Activated T-cell treated with anti-CD3 and anti-CD28 coated beads, Interleukin-2, amount 50 U/mL, for 24 hours (primary cell): Measurements from ENCODE around the gene POLR3H.
A peak's percentile ranks its signal among the peaks of the same experiment; 100 is the strongest.
"Not testable (repeated sequence)": the region's sequence is repeated elsewhere in the genome, so short reads cannot be mapped to it uniquely, and the experiment has no call there.

Source experiments
- DNase-seq: peaks from one replicate; pipeline ENCODE4 v3.0.0-alpha.2; 2020
- H3K27ac Mint-ChIP-seq: 2 replicates; pipeline ENCODE4 v1.8.0; 2020; ENCODE audit warnings: mild to moderate bottlenecking, mixed read lengths
- H3K27me3 Mint-ChIP-seq: 2 replicates; pipeline ENCODE4 v1.8.0; 2020; ENCODE audit warnings: mixed read lengths
- H3K36me3 Mint-ChIP-seq: 2 replicates; pipeline ENCODE4 v1.8.0; 2020; ENCODE audit warnings: low read depth, mixed read lengths
- H3K4me1 Mint-ChIP-seq: 2 replicates; pipeline ENCODE4 v1.8.0; 2020; ENCODE audit warnings: low read depth, mixed read lengths
- H3K4me3 Mint-ChIP-seq: 2 replicates; pipeline ENCODE4 v1.8.0; 2020; ENCODE audit warnings: mild to moderate bottlenecking, moderate library complexity, mixed read lengths
- H3K9me3 Mint-ChIP-seq: 2 replicates; pipeline ENCODE4 v1.8.0; 2020; ENCODE audit warnings: mixed read lengths

The POLR3H gene

DNA sequence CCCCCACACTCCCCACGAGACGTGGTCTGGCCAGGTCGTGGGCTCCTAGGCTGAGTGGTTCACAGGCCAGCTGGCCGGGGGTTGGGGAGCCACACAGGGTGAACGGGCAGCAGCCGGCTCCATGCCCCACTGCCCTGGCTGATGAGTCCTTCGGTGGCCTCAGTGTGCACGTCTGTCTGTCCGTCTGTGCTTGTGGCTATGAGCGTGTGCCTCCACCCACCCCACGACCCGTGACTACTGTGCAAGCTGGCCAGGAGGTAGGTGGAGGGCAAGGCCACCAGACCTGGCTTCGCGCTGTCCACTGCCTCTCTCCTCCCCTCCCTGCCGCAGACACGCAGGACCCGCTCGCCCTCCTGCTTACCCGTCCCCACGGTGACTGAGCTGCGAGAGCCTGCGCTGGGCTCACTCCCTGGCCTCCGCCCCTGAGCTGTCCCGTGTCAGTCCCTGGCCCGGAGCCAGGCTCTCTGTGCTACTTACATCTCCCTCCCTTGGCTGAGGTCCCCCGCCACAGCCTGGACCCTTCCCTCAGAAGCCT lies 30.6 kb upstream of the POLR3H start:
- no peak for DNase-seq
- peaks cover 32% of the 10 kb centered on the region for H3K36me3 Mint-ChIP-seq
- H3K4me3 Mint-ChIP-seq, result no peak overlapping the region
- H3K27me3 Mint-ChIP-seq, result no peaks in the 10 kb centered on the region
- H3K9me3 Mint-ChIP-seq, result no peaks in the 10 kb centered on the region
- no peaks in the 10 kb centered on the region for H3K4me1 Mint-ChIP-seq
- H3K27ac Mint-ChIP-seq, result no peak overlapping the region

DNA sequence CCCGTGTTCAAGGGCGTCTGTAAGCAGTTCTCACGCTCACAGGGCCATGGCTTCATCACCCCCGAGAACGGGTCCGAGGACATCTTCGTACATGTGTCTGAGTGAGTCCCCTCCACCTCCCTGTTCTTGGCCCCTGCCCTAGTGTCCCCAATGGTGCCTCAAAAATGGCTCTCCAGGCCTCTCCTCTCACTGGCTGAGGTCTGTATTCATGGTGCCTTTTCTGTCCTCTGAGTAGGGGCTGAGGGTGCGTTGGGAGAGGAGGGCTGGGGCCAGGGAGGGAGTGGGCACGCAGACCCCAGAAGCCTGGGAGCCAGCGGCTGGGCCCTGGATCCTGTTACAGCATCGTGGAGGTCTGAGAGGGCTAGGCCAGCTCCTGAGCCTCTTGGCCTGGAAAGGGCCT lies 29.4 kb upstream of the POLR3H start:
- no peak overlapping the region for H3K27ac Mint-ChIP-seq
- no peaks in the 10 kb centered on the region for H3K4me1 Mint-ChIP-seq
- H3K27me3 Mint-ChIP-seq, result no peaks in the 10 kb centered on the region
- no peak overlapping the region for H3K4me3 Mint-ChIP-seq
- DNase-seq, result no peak
- peaks cover 26% of the 10 kb centered on the region for H3K36me3 Mint-ChIP-seq
- H3K9me3 Mint-ChIP-seq, result no peaks in the 10 kb centered on the region

DNA sequence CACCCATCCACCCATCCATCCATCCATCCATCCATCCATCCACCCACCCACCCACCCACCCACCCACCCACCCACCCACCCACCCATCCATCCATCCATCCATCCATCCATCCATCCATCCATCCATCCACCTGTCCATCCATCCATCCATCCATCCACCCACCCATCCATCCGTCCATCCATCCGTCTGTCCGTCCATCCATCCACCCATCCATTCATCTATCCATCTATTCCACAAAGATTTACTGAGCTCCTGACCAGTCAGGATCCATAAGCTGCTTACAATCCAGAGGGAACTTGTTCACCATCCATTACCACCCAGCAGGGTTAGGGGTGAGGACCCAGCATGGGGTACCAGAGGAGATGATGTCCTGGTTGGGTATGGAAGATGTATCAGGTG lies 28.0 kb upstream of the POLR3H start:
- not testable (repeated sequence) for H3K4me3 Mint-ChIP-seq, DNase-seq, H3K4me1 Mint-ChIP-seq, H3K9me3 Mint-ChIP-seq, H3K27ac Mint-ChIP-seq, H3K27me3 Mint-ChIP-seq
- H3K36me3 Mint-ChIP-seq, result peaks cover 16% of the 10 kb centered on the region

DNA sequence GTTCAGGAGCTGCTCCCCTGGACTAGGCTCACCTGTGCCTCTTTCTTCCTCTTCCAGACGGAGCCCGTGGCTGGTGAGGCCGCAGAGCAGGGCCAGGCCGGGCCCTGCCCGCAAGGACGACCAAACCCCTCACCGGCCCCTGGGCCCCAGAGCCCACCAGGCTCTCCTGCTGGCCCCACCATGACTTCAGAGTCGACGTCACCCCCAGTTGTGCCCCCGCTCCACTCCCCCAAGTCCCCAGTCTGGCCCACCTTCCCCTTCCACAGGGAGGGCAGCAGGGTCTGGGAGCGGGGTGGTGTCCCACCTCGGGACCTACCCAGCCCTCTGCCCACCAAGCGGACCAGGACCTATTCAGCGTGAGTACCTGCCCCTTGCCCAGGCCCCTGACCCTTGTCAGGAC lies 27.5 kb upstream of the POLR3H start:
- H3K27me3 Mint-ChIP-seq, result no peaks in the 10 kb centered on the region
- H3K36me3 Mint-ChIP-seq, result peaks cover 11% of the 10 kb centered on the region
- H3K4me1 Mint-ChIP-seq, result no peaks in the 10 kb centered on the region
- no peak for DNase-seq
- H3K9me3 Mint-ChIP-seq, result no peaks in the 10 kb centered on the region
- H3K27ac Mint-ChIP-seq, result no peak overlapping the region
- H3K4me3 Mint-ChIP-seq, result no peak overlapping the region

DNA sequence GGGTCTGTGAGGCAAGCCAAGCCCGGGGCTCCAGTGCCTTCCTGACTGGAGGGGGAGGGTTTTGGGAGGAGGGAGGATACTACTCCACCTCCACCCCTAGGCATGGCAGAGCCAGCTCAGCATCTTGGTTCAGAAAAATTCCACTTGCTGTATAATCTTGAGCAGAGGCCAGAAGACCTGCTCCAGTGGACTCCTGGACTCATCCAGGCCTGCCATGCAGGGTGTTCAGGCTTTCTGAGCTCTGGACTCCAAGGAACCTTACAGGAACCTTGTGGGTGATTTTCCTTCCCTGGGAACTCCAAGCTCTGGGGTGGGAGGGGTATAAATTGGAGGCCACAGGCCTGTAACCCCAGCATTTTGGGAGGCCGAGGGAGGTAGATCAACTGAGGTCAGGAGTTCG lies 26.0 kb upstream of the POLR3H start:
- DNase-seq, result no peak
- Mint-ChIP-seq H3K27ac (no peak overlapping the region), H3K4me1 (peaks cover 5% of the 10 kb centered on the region), H3K27me3 (no peaks in the 10 kb centered on the region), H3K9me3 (no peaks in the 10 kb centered on the region), H3K36me3 (no peaks in the 10 kb centered on the region), H3K4me3 (no peak overlapping the region)

DNA sequence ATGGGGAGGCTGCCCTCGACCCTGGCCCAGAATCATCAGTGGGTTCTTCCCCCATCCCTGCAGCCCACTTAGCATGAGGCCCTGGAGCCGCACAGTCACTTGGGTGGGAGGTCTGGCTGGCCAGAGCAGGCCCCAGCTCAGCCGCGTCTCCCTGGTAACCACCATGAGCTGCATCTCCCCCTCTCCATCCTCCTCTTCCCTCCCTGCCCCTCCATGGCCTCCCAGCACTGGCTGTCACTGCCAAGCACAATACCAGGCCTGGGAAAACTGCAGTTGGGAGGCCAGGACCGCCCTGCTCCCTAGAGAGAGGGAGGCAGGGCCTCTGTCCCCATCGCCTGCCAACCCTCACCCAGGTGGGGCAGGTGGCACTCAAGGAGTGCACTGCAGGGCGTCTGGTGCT lies 24.5 kb upstream of the POLR3H start:
- H3K4me1 Mint-ChIP-seq, result peaks cover 5% of the 10 kb centered on the region
- no peaks in the 10 kb centered on the region for H3K36me3 Mint-ChIP-seq
- DNase-seq, result no peak
- no peak overlapping the region for H3K27ac Mint-ChIP-seq
- H3K27me3 Mint-ChIP-seq, result no peaks in the 10 kb centered on the region
- no peak overlapping the region for H3K4me3 Mint-ChIP-seq
- no peaks in the 10 kb centered on the region for H3K9me3 Mint-ChIP-seq

DNA sequence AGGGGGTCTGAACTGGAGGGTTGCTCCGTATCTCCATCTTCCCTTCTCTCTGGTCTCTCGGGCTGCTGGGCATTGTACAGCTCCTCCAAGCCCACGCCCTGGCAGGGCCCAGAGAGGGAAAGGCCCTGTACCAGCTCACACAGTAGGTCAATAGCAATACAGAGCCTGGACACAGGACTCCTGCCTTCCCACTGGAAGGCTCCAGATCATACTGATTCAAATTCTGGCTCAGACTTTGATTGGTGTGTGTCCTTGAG lies 23.2 kb upstream of the POLR3H start:
- peaks cover 5% of the 10 kb centered on the region for H3K4me1 Mint-ChIP-seq
- no peaks in the 10 kb centered on the region for H3K36me3 Mint-ChIP-seq
- no peak for DNase-seq
- H3K27ac Mint-ChIP-seq, result no peak overlapping the region
- no peaks in the 10 kb centered on the region for H3K9me3 Mint-ChIP-seq
- no peaks in the 10 kb centered on the region for H3K27me3 Mint-ChIP-seq
- no peak overlapping the region for H3K4me3 Mint-ChIP-seq

DNA sequence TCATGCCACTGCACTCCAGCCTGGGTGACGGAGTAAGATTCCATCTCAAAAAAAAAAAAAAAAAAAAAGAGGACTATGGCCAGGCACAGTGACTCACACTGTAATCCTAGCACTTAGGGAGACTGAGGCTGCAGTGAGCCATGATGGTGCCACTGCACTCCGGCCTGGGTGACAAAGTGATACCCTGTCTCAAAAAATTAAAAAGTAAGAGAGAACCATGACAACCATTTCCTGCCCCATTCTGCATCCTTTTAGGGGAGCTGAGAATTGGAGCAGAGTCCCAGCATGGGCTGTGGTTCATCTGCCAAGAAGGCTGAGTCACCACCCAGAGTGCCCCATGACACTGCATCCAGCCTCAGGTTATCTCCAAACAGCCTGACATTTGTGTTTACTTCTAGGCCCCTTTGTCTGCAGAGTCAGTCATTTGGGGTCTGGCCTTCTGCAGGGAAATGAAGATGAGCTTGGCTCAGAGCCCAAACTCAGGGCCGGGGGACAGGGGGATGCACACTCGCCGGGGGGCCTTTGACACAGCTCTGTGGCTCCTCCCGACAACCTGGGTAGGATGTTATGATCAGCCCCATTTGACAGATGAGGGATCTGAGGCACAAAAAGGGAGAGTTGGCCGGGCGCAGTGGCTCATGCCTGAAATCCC lies 21.3 kb upstream of the POLR3H start:
- DNase-seq, result no peak
- H3K36me3 Mint-ChIP-seq, result no peaks in the 10 kb centered on the region
- peak overlapping the region; percentile 17 for H3K27ac Mint-ChIP-seq
- H3K4me3 Mint-ChIP-seq, result no peak overlapping the region
- H3K9me3 Mint-ChIP-seq, result no peaks in the 10 kb centered on the region
- peaks cover 13% of the 10 kb centered on the region for H3K27me3 Mint-ChIP-seq
- peaks cover 5% of the 10 kb centered on the region for H3K4me1 Mint-ChIP-seq

DNA sequence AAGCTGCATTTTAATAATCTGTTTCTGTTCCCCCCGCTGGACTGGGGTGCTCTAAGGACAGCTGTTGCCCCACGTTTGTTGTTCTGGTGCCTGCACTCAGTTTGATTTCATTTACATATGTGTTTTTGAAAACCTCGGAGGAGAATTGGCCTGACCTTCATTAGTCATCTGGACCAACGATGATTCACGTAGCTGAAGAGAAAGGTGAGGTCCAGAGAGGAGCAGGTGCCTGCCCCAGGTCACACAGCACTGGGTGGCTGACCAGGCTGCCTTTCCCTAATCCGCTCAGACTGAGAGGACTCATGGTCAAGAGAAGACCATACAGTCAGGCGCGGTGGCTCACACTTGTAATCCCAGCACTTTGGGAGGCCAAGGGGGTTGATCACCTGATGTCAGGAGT lies 20.3 kb upstream of the POLR3H start:
- no peaks in the 10 kb centered on the region for H3K9me3 Mint-ChIP-seq
- no peak overlapping the region for H3K4me3 Mint-ChIP-seq
- H3K27ac Mint-ChIP-seq, result no peak overlapping the region
- no peak for DNase-seq
- peaks cover 23% of the 10 kb centered on the region for H3K27me3 Mint-ChIP-seq
- peaks cover 5% of the 10 kb centered on the region for H3K4me1 Mint-ChIP-seq
- no peaks in the 10 kb centered on the region for H3K36me3 Mint-ChIP-seq

DNA sequence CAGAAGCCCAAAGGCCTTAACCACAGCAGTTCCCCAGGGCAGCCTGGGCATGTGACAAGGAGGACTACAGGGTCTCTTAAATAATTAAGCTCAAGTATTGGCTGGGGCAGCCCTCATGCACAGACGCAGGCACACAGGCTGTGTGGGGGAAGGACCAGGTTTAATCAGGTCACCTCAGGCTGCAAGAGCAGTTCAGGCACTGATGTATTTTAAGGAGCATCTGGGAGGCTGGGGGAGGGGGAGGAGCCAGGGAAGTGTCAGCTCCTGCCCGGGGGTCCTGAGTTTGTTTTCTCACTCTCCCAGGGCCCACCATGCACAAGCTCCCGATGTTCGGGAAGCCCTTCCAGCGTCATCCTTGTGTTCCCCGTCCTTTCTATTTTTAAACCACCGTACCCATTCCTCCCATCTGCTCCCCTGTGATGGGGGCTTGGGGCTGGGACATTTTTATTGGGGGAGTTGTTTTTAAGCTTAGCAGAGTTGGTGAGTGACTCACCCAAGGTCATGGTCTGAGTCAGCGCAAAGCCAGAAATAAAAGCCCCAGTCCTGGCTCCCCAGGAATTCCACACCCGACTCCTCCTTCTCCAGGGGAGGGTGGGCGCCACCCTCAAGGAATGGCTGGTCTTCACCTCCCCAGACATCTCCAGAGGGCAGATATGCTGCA lies 18.9 kb upstream of the POLR3H start:
- no peak overlapping the region for H3K27ac Mint-ChIP-seq
- H3K27me3 Mint-ChIP-seq, result peaks cover 24% of the 10 kb centered on the region
- H3K4me3 Mint-ChIP-seq, result no peak overlapping the region
- no peaks in the 10 kb centered on the region for H3K9me3 Mint-ChIP-seq
- peaks cover 5% of the 10 kb centered on the region for H3K4me1 Mint-ChIP-seq
- H3K36me3 Mint-ChIP-seq, result no peaks in the 10 kb centered on the region
- no peak for DNase-seq

DNA sequence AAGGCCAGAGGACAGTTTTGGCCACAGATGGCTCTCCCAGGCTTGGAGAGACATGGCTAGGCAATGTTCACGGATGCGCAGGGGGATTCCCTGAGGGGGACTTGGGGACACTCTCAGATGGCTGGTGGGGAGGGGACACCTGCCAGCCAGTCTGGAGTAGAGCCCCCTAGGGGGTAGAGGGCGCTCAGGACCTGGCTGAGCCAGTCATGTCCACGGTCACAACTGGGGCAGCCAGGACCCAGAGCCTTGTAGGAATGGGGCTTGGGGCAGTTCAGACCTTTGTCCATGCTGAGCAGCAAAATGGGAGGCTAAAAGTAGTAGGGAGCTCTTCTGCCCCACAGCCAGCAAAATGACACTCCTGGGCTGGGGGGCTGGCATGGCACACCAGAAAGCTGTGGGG lies 18.2 kb upstream of the POLR3H start:
- no peak for DNase-seq
- Mint-ChIP-seq H3K4me1 (peaks cover 9% of the 10 kb centered on the region), H3K36me3 (no peaks in the 10 kb centered on the region), H3K9me3 (no peaks in the 10 kb centered on the region), H3K27ac (no peak overlapping the region), H3K4me3 (no peak overlapping the region), H3K27me3 (peaks cover 28% of the 10 kb centered on the region)

DNA sequence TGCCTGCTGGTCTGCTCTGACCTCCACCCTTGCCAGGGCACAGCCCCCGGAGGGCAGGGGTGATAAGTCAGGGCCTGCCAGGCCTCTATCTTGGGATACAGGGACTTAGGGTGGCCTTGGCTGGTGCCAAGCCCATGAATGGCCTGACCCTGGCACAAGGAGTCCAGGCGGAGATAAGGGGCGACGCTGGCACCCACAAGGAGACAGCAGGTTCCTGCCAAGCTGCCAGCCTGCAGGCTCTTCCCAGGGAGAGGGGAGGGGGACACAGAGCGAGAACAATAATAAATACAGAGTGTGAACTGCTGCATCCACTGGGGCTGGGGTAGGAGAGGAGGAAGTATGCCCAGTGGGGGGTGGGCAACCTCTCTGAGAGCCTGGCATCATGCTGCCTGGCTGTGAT lies 17.5 kb upstream of the POLR3H start:
- Mint-ChIP-seq H3K4me3 (no peak overlapping the region), H3K27ac (no peak overlapping the region), H3K36me3 (no peaks in the 10 kb centered on the region), H3K4me1 (peaks cover 14% of the 10 kb centered on the region), H3K27me3 (peaks cover 31% of the 10 kb centered on the region), H3K9me3 (no peaks in the 10 kb centered on the region)
- DNase-seq, result no peak

DNA sequence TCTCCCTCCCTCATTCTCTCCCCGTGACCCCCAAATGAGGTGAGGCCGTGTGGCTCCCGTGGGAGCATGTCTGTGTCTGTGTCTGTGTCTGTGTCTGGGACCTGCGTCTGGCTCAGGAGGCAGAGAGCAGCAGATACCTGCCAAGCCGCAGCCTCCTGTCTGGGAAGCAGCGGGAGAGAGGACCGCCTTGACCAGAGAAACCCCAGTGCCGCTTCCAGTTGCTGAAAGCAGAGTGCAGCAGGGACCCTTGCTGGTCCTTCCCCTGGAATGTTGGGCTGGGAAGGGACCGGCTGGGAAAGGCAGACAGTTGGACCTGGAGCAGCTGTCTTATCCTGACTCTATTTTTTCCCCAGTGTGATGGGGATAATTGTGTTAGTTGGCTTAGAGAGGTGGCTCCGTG lies 17.1 kb upstream of the POLR3H start:
- Mint-ChIP-seq H3K9me3 (no peaks in the 10 kb centered on the region), H3K27ac (no peak overlapping the region), H3K36me3 (no peaks in the 10 kb centered on the region), H3K4me1 (peaks cover 14% of the 10 kb centered on the region), H3K27me3 (peaks cover 34% of the 10 kb centered on the region), H3K4me3 (no peak overlapping the region)
- DNase-seq, result no peak

DNA sequence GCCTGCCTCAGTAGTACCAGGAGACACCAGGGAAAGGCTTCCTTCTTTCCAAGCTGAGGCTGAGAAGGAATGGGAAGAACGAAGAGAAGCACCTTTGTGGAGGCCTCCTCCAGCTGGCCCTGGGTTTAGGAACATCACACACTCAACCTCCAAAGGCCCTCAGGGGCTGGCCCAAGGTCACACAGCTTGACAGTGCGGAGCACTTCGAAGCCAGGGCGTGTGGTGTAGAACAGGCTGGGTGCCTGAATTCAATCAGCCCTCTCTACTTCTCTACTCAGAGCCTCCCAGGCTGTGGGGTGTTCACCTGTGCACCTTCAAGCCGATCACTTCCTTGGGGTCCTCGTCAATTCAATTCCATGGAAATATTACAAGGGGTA lies 15.8 kb upstream of the POLR3H start:
- H3K36me3 Mint-ChIP-seq, result no peaks in the 10 kb centered on the region
- no peak overlapping the region for H3K4me3 Mint-ChIP-seq
- no peaks in the 10 kb centered on the region for H3K9me3 Mint-ChIP-seq
- H3K4me1 Mint-ChIP-seq, result peaks cover 9% of the 10 kb centered on the region
- H3K27ac Mint-ChIP-seq, result no peak overlapping the region
- no peak for DNase-seq
- H3K27me3 Mint-ChIP-seq, result peaks cover 35% of the 10 kb centered on the region

DNA sequence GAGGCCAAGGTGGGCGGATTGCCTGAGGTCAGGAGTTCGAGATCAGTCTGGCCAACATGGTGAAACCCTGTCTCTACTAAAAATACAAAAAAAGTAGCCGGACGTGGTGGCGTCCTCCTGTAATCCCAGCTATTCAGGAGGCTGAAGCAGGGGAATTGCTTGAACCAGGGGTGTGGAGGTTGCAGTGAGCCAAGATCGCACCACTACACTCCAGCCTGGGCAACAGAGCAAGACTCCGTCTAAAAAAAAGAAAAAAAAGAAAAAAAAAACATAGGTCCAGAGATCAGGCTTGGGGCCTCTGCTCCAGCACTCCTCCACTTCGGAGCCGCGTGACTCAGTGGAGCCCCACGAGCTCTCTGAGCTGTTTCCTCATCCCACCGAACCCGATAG lies 14.0 kb upstream of the POLR3H start:
- DNase-seq, H3K36me3 Mint-ChIP-seq, H3K27ac Mint-ChIP-seq, H3K4me1 Mint-ChIP-seq, H3K9me3 Mint-ChIP-seq, H3K4me3 Mint-ChIP-seq: not testable (repeated sequence)
- H3K27me3 Mint-ChIP-seq, result peaks cover 35% of the 10 kb centered on the region
